CD14-positive monocyte (primary cell): Measurements from ENCODE around the gene SLC12A4. TPM values are rescaled to one million over a fixed set of nuclear protein-coding genes. Genes with fewer than 3 reads are reported as not detected.

Experiments
- DNase-seq, 3 donors: peaks; one replicate each; pipeline ENCODE4 v3.0.0-alpha.2; 2011 to 2022
- H2AFZ ChIP-seq: 2 replicates; pipeline ENCODE4 v1.6.0; 2012; ENCODE audit warnings: mild to moderate bottlenecking, low read depth, low read length, inconsistent platforms; ENCODE audit not compliant: insufficient read depth, poor library complexity, severe bottlenecking
- H3K27ac ChIP-seq, 2 donors: 1 replicate in 1 of 2; 2 replicates in 1 of 2; pipeline ENCODE4 v1.5.1; 2012 to 2013; ENCODE audit warnings: low read length in 2 of 2, control low read depth in 1 of 2, inconsistent platforms in 1 of 2, low read depth in 1 of 2, mild to moderate bottlenecking in 1 of 2
- H3K27me3 ChIP-seq, 2 donors: one replicate each; pipeline versions ENCODE4 v1.6.0 to v1.6.1; 2011 to 2013; ENCODE audit warnings: low read length in 2 of 2; ENCODE audit not compliant: control insufficient read depth in 2 of 2, insufficient read depth in 2 of 2
- H3K36me3 ChIP-seq, 2 donors: replicated peaks in 1 of 2; 1 replicate in 1 of 2; 2 replicates in 1 of 2; pipeline versions ENCODE4 v1.5.1 to v1.6.1; 2012 to 2013; ENCODE audit warnings: low read length in 2 of 2, control low read depth in 1 of 2, inconsistent platforms in 1 of 2, mild to moderate bottlenecking in 1 of 2; ENCODE audit not compliant: insufficient read depth in 2 of 2, control insufficient read depth in 1 of 2
- H3K4me1 ChIP-seq, 2 donors: 1 replicate in 1 of 2; 2 replicates in 1 of 2; pipeline versions ENCODE4 v1.5.1 to v1.6.1; 2012 to 2013; ENCODE audit warnings: low read length in 2 of 2, control low read depth in 1 of 2, inconsistent platforms in 1 of 2, mild to moderate bottlenecking in 1 of 2, moderate library complexity in 1 of 2; ENCODE audit not compliant: insufficient read depth in 2 of 2, control insufficient read depth in 1 of 2
- H3K4me2 ChIP-seq: replicated peaks from 2 replicates; pipeline ENCODE3; 2012; ENCODE audit warnings: low read length, moderate library complexity, mild to moderate bottlenecking; ENCODE audit not compliant: poor library complexity, severe bottlenecking; ENCODE audit errors: extremely low read depth
- H3K4me3 ChIP-seq, 3 experiments: fragments of 200-600 bp in 1 of 3; sonication (generic) in 1 of 3; replicated peaks in 1 of 3; 1 replicate in 2 of 3; 2 replicates in 1 of 3; pipeline ENCODE4 v1.5.1; 2011 to 2013; ENCODE audit warnings: low read length in 3 of 3, mild to moderate bottlenecking in 3 of 3, control low read depth in 2 of 3, low read depth in 2 of 3, inconsistent platforms in 1 of 3, moderate library complexity in 1 of 3
- H3K79me2 ChIP-seq: 2 replicates; pipeline ENCODE4 v1.6.0; 2012; ENCODE audit warnings: mild to moderate bottlenecking, control low read depth, inconsistent platforms, low read length, moderate library complexity; ENCODE audit not compliant: insufficient read depth
- H3K9ac ChIP-seq: 2 replicates; pipeline ENCODE4 v1.6.0; 2017; ENCODE audit warnings: low read length, mild to moderate bottlenecking; ENCODE audit not compliant: insufficient read depth, poor library complexity, severe bottlenecking
- H3K9me3 ChIP-seq, 2 donors: replicated peaks in 1 of 2; 1 replicate in 1 of 2; 2 replicates in 1 of 2; pipeline versions ENCODE4 v1.5.1 to v1.6.1; 2012 to 2013; ENCODE audit warnings: low read length in 2 of 2, control low read depth in 1 of 2; ENCODE audit not compliant: control insufficient read depth in 1 of 2, insufficient read depth in 1 of 2
- H4K20me1 ChIP-seq: 2 replicates; pipeline ENCODE4 v1.6.0; 2012; ENCODE audit warnings: mild to moderate bottlenecking, low read length, control low read depth, moderate library complexity; ENCODE audit not compliant: insufficient read depth
- H3K27ac Mint-ChIP-seq, 7 donors: one replicate each; pipeline ENCODE4 v1.8.0; 2020; ENCODE audit warnings: mild to moderate bottlenecking in 7 of 7, mixed read lengths in 7 of 7, moderate library complexity in 6 of 7, inconsistent platforms in 2 of 7
- H3K27me3 Mint-ChIP-seq, 3 donors: one replicate each; pipeline ENCODE4 v1.8.0; 2021 to 2022; ENCODE audit warnings: low read depth in 3 of 3, mild to moderate bottlenecking in 3 of 3, mixed read lengths in 3 of 3, moderate library complexity in 3 of 3, inconsistent platforms in 1 of 3
- H3K36me3 Mint-ChIP-seq, 2 donors: one replicate each; pipeline ENCODE4 v1.8.0; 2020; ENCODE audit warnings: mixed read lengths in 2 of 2, inconsistent platforms in 1 of 2, mild to moderate bottlenecking in 1 of 2
- H3K4me1 Mint-ChIP-seq: one replicate; pipeline ENCODE4 v1.8.0; 2020; ENCODE audit warnings: mild to moderate bottlenecking, mixed read lengths
- H3K4me3 Mint-ChIP-seq, 2 donors: one replicate each; pipeline ENCODE4 v1.8.0; 2020; ENCODE audit warnings: mild to moderate bottlenecking in 2 of 2, mixed read lengths in 2 of 2, moderate library complexity in 1 of 2
- H3K9me3 Mint-ChIP-seq, 7 donors: one replicate each; pipeline ENCODE4 v1.8.0; 2020 to 2022; ENCODE audit warnings: mixed read lengths in 7 of 7, mild to moderate bottlenecking in 6 of 7, moderate library complexity in 6 of 7, inconsistent platforms in 2 of 7
- WGBS: methylation state at CpG from one replicate; pipeline ENCODE4 v1.1.5; 2013; ENCODE audit warnings: missing lambda C conversion rate; ENCODE audit not compliant: insufficient coverage; 5-methylcytosine and 5-hydroxymethylcytosine counted together
- intact Hi-C, 2 donors: fragments of 100-400 bp; cut with micrococcal nuclease; formaldehyde crosslinking; loops; one replicate each; pipeline versions ENCODE4 v1.15.0 to v1.15.1; 2023
- polyA plus RNA-seq, 3 donors: library from polyadenylated mRNA; depleted of rRNA in 1 of 3; unstranded in 2 of 3; stranded (reverse) in 1 of 3; fragments of 300-500 nt in 2 of 3; fragments of >200 nt in 1 of 3; fragmentation: Illumina TruSeq in 2 of 3; gene quantifications; 1 replicate in 2 of 3; 2 replicates in 1 of 3; pipeline ENCODE4 v1.2.3, GENCODE V29; 2012 to 2021
- TF ChIP-seq, protein P1 (sequence below): fragments of 200-600 bp; IDR thresholded peaks from one replicate; pipeline ENCODE4 v1.8.0; 2022; ENCODE audit warnings: antibody characterized with exemption, mild to moderate bottlenecking

SLC12A4 gene
- polyA plus RNA-seq, 3 donors = 7.3 to 57.2 (median 7.7) TPM

DNA sequence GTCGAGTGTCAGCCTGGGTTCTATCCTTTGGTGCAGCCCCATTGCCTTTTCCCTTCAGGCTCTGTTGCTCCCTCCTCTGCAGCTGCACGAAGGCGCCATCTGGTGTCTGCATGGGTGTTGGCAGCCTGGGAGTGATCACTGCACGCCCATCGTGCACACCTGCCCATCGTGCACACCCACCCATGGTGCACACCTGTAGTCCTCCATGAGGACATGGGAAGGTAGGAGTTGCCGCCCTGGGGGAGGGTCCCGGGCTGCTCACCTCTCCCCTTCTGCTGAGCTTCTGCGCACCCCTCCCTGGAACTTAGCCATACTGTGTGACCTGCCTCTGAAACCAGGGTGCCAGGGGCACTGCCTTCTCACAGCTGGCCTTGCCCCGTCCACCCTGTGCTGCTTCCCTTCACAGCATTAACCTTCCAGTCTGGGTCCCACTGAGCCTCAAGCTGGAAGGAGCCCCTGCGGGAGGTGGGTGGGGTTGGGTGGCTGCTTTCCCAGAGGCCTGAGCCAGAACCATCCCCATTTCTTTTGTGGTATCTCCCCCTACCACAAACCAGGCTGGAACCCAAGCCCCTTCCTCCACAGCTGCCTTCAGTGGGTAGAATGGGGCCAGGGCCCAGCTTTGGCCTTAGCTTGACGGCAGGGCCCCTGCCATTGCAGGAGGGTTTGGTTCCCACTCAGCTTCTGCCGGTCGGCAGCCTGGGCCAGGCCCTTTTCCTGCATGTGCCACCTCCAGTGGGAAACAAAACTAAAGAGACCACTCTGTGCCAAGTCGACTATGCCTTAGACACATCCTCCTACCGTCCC is 39.7 kb downstream of the SLC12A4 start:
- intact Hi-C loops = loop anchor here (2.0 to 5.0 kb wide), 3 partner anchors 111 to 256 kb away; no protein-coding TSS in a partner anchor
- Mint-ChIP-seq H3K27ac (peak overlapping the region in 3 of 7 donors; percentile 7 to 23 (median 20)), H3K9me3 (no peaks in the 10 kb centered on the region), H3K4me3 (no peak overlapping the region), H3K4me1 (no peaks in the 10 kb centered on the region), H3K36me3 (peaks cover 39 to 72% of the 10 kb centered on the region in 2 donors), H3K27me3 (peaks cover 0 to 2% (median 0%) of the 10 kb centered on the region in 3 donors)
- Histone ChIP-seq H3K4me3 (no peak overlapping the region), H3K9ac (no peak overlapping the region), H3K79me2 (peaks cover 3% of the 10 kb centered on the region), H3K9me3 (no peaks in the 10 kb centered on the region), H3K4me1 (no peaks in the 10 kb centered on the region), H3K27ac (no peak overlapping the region), H3K36me3 (peaks cover 54 to 87% of the 10 kb centered on the region in 2 donors), H2AFZ (no peak overlapping the region), H3K27me3 (no peaks in the 10 kb centered on the region), H3K4me2 (no peak overlapping the region), H4K20me1 (peaks cover 92% of the 10 kb centered on the region)
- WGBS = 68% methylated on average over 6 of the region's 16 CpGs
- DNase-seq = peak; percentile 30 to 51 (median 36)
- TF ChIP-seq, protein P1, sequence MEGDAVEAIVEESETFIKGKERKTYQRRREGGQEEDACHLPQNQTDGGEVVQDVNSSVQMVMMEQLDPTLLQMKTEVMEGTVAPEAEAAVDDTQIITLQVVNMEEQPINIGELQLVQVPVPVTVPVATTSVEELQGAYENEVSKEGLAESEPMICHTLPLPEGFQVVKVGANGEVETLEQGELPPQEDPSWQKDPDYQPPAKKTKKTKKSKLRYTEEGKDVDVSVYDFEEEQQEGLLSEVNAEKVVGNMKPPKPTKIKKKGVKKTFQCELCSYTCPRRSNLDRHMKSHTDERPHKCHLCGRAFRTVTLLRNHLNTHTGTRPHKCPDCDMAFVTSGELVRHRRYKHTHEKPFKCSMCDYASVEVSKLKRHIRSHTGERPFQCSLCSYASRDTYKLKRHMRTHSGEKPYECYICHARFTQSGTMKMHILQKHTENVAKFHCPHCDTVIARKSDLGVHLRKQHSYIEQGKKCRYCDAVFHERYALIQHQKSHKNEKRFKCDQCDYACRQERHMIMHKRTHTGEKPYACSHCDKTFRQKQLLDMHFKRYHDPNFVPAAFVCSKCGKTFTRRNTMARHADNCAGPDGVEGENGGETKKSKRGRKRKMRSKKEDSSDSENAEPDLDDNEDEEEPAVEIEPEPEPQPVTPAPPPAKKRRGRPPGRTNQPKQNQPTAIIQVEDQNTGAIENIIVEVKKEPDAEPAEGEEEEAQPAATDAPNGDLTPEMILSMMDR = peak; percentile 92

DNA sequence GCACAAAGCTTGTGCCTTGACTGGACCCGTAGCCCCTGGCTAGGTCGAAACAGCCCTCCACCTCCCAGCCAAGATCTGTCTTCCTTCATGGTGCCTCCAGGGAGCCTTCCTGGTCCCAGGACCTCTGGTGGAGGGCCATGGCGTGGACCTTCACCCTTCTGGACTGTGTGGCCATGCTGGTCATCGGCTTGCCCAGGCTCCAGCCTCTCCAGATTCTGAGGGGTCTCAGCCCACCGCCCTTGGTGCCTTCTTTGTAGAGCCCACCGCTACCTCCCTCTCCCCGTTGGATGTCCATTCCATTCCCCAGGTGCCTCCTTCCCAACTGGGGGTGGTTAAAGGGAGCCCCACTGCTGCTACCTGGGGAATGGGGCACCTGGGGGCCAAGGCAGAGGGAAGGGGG is 40.3 kb downstream of the SLC12A4 start:
- Mint-ChIP-seq H3K9me3 (no peaks in the 10 kb centered on the region), H3K36me3 (peaks cover 42 to 72% of the 10 kb centered on the region in 2 donors), H3K4me3 (no peak overlapping the region), H3K27me3 (peaks cover 0 to 2% (median 0%) of the 10 kb centered on the region in 3 donors), H3K27ac (peak overlapping the region in 2 of 7 donors; percentile 20 to 79), H3K4me1 (no peaks in the 10 kb centered on the region)
- Histone ChIP-seq H3K4me2 (no peak overlapping the region), H3K9me3 (no peaks in the 10 kb centered on the region), H3K79me2 (peaks cover 4% of the 10 kb centered on the region), H3K4me1 (no peaks in the 10 kb centered on the region), H3K36me3 (peaks cover 56 to 90% of the 10 kb centered on the region in 2 donors), H3K27ac (no peak overlapping the region), H3K9ac (no peak overlapping the region), H3K4me3 (no peak overlapping the region), H3K27me3 (no peaks in the 10 kb centered on the region), H2AFZ (no peak overlapping the region), H4K20me1 (peaks cover 93% of the 10 kb centered on the region)
- intact Hi-C loops = loop anchor here (2.0 to 5.0 kb wide), 3 partner anchors 111 to 256 kb away; no protein-coding TSS in a partner anchor
- TF ChIP-seq, protein P1 = no peak
- WGBS = 86% methylated on average over 4 of the region's 7 CpGs
- DNase-seq = no peak
